Gastrocnemius medialis (tissue), 4 donors: ENCODE data around the gene DUSP8.

Experiments used
- CTCF ChIP-seq, 5 experiments: fragments of 450-650 bp in 3 of 5; fragments of 200-600 bp in 2 of 5; sonication (generic) in 2 of 5; IDR thresholded peaks in 4 of 5; conservative IDR thresholded peaks in 1 of 5; 1 replicate in 4 of 5; 2 replicates in 1 of 5; pipeline ENCODE4 v1.5.1; 2016 to 2019; ENCODE audit warnings: antibody characterized with exemption in 5 of 5, mild to moderate bottlenecking in 3 of 5, moderate library complexity in 3 of 5
- POLR2A ChIP-seq, 2 donors: fragments of 450-650 bp; IDR thresholded peaks; one replicate each; pipeline ENCODE4 v1.6.1; 2017; ENCODE audit warnings: antibody characterized with exemption in 2 of 2, mild to moderate bottlenecking in 2 of 2, moderate library complexity in 2 of 2

GRCh38 chr11:1558775-1559110 lies 13.3 kb downstream of the DUSP8 start:
- TF ChIP-seq POLR2A (IDR thresholded peaks at IDR 0.05) = no peak
- no peak for TF ChIP-seq CTCF (IDR thresholded peaks at IDR 0.05 in 4 of 5, conservative IDR thresholded peaks at IDR 0.05 in 1 of 5)
